IMR-90 (cell line): ENCODE results near the gene DPP6. TPM values are rescaled to one million over a fixed set of nuclear protein-coding genes. Genes with fewer than 3 reads are reported as not detected.
"Not testable (repeated sequence)": the region's sequence is repeated elsewhere in the genome, so short reads cannot be mapped to it uniquely, and the experiment has no call there.

Source experiments
- ATAC-seq: fragments of 200-7000 bp; cut with Tn5 transposase; 2 replicates; pipeline ENCODE4 v1.9.1; 2020; ENCODE audit warnings: low read depth, mild to moderate bottlenecking, moderate library complexity
- BruUV-seq: library from RNA; stranded (reverse); fragments of 400-500 nt; replicated peaks from 2 replicates; lab custom pipeline; 2021; lab: Mats Ljungman, UMichigan
- CTCF ChIA-PET: fragments of 300-600 bp; formaldehyde crosslinking; extraction: SDS; loops from one replicate; lab custom pipeline; 2021; ENCODE audit warnings: antibody characterized with exemption; lab: Yijun Ruan, JAX
- POLR2A ChIA-PET: fragments of 300-600 bp; sonication (Branson Sonifier 250); formaldehyde crosslinking; loops from one replicate; lab custom pipeline; 2022; ENCODE audit warnings: antibody characterized with exemption; ENCODE audit not compliant: unreplicated experiment; lab: Charles Lee
- DNase-seq: peaks from one replicate; pipeline ENCODE4 v3.0.0; 2013
- H2AFZ ChIP-seq: replicated peaks from 2 replicates; pipeline ENCODE3; 2013; ENCODE audit warnings: low read length, mild to moderate bottlenecking; ENCODE audit not compliant: poor library complexity
- H2AK5ac ChIP-seq: 2 replicates; pipeline ENCODE4 v1.6.1; 2013; ENCODE audit warnings: low read depth, low read length, inconsistent platforms
- H2AK9ac ChIP-seq: replicated peaks from 2 replicates; pipeline ENCODE3; 2013; ENCODE audit warnings: mild to moderate bottlenecking, low read depth, low read length, moderate library complexity; ENCODE audit not compliant: poor library complexity
- H2BK120ac ChIP-seq: 2 replicates; pipeline ENCODE4 v1.6.1; 2013; ENCODE audit warnings: low read depth, low read length, inconsistent platforms
- H2BK15ac ChIP-seq: 3 replicates; pipeline ENCODE4 v1.6.1; 2013; ENCODE audit warnings: low read depth, low read length, inconsistent platforms
- H2BK20ac ChIP-seq: 2 replicates; pipeline ENCODE4 v1.6.1; 2013; ENCODE audit warnings: low read depth, mild to moderate bottlenecking, inconsistent platforms, low read length, moderate library complexity
- H2BK5ac ChIP-seq: 2 replicates; pipeline ENCODE4 v1.6.1; 2013; ENCODE audit warnings: mild to moderate bottlenecking, low read depth, low read length, inconsistent platforms; ENCODE audit not compliant: poor library complexity, severe bottlenecking
- H3K14ac ChIP-seq: replicated peaks from 2 replicates; pipeline ENCODE4 v1.6.1; 2013; ENCODE audit warnings: low read depth, low read length, inconsistent platforms
- H3K18ac ChIP-seq: 2 replicates; pipeline ENCODE4 v1.6.1; 2013; ENCODE audit warnings: low read depth, low read length, control low read depth
- H3K23ac ChIP-seq: 2 replicates; pipeline ENCODE4 v1.6.1; 2013; ENCODE audit warnings: low read depth, low read length, inconsistent platforms
- H3K27ac ChIP-seq: 2 replicates; pipeline ENCODE4 v1.5.1; 2013; ENCODE audit warnings: mild to moderate bottlenecking, control low read depth, low read length; ENCODE audit not compliant: insufficient read depth
- H3K27me3 ChIP-seq: 2 replicates; pipeline ENCODE4 v1.6.1; 2013; ENCODE audit warnings: low read length; ENCODE audit not compliant: control insufficient read depth, insufficient read depth
- H3K36me3 ChIP-seq: 2 replicates; pipeline ENCODE4 v1.6.1; 2013; ENCODE audit warnings: low read length, mixed read lengths; ENCODE audit not compliant: control insufficient read depth, insufficient read depth
- H3K4ac ChIP-seq: 2 replicates; pipeline ENCODE4 v1.6.1; 2013; ENCODE audit warnings: low read depth, low read length, inconsistent platforms
- H3K4me1 ChIP-seq: 2 replicates; pipeline ENCODE4 v1.6.1; 2013; ENCODE audit warnings: low read length, mixed read lengths; ENCODE audit not compliant: control insufficient read depth, insufficient read depth
- H3K4me2 ChIP-seq: 2 replicates; pipeline ENCODE4 v1.6.1; 2013; ENCODE audit warnings: low read depth, mild to moderate bottlenecking, control low read depth, low read length, moderate library complexity
- H3K4me3 ChIP-seq: 2 replicates; pipeline ENCODE4 v1.5.1; 2013; ENCODE audit warnings: low read depth, mild to moderate bottlenecking, control low read depth, low read length, moderate library complexity; ENCODE audit not compliant: insufficient read depth
- H3K56ac ChIP-seq: 2 replicates; pipeline ENCODE4 v1.6.1; 2013; ENCODE audit warnings: low read length, inconsistent platforms; ENCODE audit not compliant: insufficient read depth; ENCODE audit errors: extremely low read depth
- H3K79me1 ChIP-seq, 2 experiments: 2 replicates each; pipeline ENCODE4 v1.6.1; 2013; ENCODE audit warnings: low read length in 2 of 2, inconsistent platforms in 1 of 2, low read depth in 1 of 2
- H3K9ac ChIP-seq: 2 replicates; pipeline ENCODE4 v1.6.1; 2013; ENCODE audit warnings: low read depth, low read length, control low read depth
- H3K9me1 ChIP-seq: 2 replicates; pipeline ENCODE4 v1.6.1; 2013; ENCODE audit warnings: low read length, inconsistent platforms; ENCODE audit not compliant: insufficient read depth
- H3K9me3 ChIP-seq: 2 replicates; pipeline ENCODE4 v1.6.1; 2013; ENCODE audit warnings: low read length; ENCODE audit not compliant: control insufficient read depth, insufficient read depth
- H4K20me1 ChIP-seq: 2 replicates; pipeline ENCODE4 v1.6.1; 2013; ENCODE audit warnings: low read length, inconsistent platforms; ENCODE audit not compliant: insufficient read depth
- H4K5ac ChIP-seq: 2 replicates; pipeline ENCODE4 v1.6.1; 2013; ENCODE audit warnings: mild to moderate bottlenecking, low read depth, low read length, control low read depth
- H4K8ac ChIP-seq, 2 experiments: 2 replicates each; pipeline ENCODE4 v1.6.1; 2013; ENCODE audit warnings: low read depth in 2 of 2, low read length in 2 of 2, control low read depth in 1 of 2, inconsistent platforms in 1 of 2
- H4K91ac ChIP-seq: 2 replicates; pipeline ENCODE4 v1.6.1; 2013; ENCODE audit warnings: low read depth, low read length, inconsistent platforms; ENCODE audit not compliant: insufficient read depth
- WGBS, 2 experiments: methylation state at CpG; one replicate each; pipeline versions ENCODE4 v1.1.5 to v1.1.7; 2013; ENCODE audit warnings: missing lambda C conversion rate in 2 of 2; ENCODE audit not compliant: insufficient read length in 1 of 2; ENCODE audit errors: extremely low coverage in 2 of 2; 5-methylcytosine and 5-hydroxymethylcytosine counted together
- dilution Hi-C: fragments of 300-500 bp; cut with HindIII; formaldehyde crosslinking; loops from one replicate; pipeline ENCODE4 v1.14.3; 2018; ENCODE audit warnings: low sequenced_read_pairs; ENCODE audit not compliant: unreplicated experiment
- in situ Hi-C: fragments of 300-500 bp; cut with MboI; formaldehyde crosslinking; loops from 3 replicates; pipeline ENCODE4 v1.14.3; 2019; ENCODE audit warnings: low sequenced_read_pairs, inconsistent platforms, mixed read lengths
- intact Hi-C: fragments of 100-400 bp; cut with micrococcal nuclease; formaldehyde crosslinking; loops from 2 replicates; pipeline ENCODE4 v1.10.0; 2022
- polyA plus RNA-seq, 3 experiments: library from polyadenylated mRNA; depleted of rRNA; stranded (reverse); fragments of >200 nt; gene quantifications; 2 replicates each; pipeline ENCODE4 v1.2.3, GENCODE V29; 2012; ENCODE audit warnings: low replicate concordance in 1 of 3
- total RNA-seq: library from RNA; depleted of rRNA; stranded (reverse); fragments of >200 nt; gene quantifications from 2 replicates; pipeline ENCODE4 v1.2.3, GENCODE V29; 2012

Gene DPP6
- total and polyA plus RNA-seq, 2 of the 4 experiments (the other 2 are of a cell fraction), result not detected

DNA sequence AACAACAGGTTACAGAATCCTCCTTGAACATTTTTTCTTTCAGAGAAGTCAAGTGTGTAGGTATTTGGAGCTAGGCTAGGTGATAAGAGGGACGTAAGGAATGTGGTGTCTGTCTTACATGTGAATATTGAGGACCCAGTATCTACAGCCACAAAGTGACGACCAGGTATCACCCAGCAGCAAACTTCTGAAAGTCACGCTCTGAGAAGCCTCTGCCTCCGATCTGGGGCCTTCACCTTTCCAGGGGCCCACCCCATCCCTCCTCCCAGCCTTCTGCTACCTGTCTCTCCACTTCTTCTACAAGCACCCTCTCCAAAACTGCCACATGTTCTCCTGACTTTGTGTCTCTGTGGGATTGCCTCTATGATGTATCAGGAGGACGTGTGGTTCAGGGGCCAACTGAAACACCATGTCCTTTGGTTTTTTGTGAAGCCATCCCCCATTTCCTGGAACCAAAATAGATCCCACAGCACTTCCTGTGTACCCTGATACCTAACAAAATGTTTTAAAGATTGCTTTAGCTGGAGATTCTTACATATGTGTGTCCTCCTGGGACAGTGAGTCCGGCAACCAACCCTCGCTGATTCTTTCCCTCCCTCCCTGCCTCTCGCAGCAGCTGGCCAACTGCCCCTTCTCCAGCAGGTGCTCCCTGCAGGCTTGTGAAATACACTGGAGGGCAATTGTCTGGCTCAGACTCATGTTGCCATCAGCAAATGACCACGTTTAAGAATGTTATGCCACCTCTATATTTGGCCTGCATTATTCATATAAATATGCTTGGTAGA is 93.9 kb downstream of the DPP6 start:
- H4K5ac ChIP-seq, H2AK9ac ChIP-seq, CTCF ChIA-PET, H2BK15ac ChIP-seq, H4K20me1 ChIP-seq, H2AFZ ChIP-seq, H3K4me1 ChIP-seq, H3K56ac ChIP-seq, POLR2A ChIA-PET, H3K23ac ChIP-seq, H3K27ac ChIP-seq, H2BK120ac ChIP-seq, dilution Hi-C loops, H3K9ac ChIP-seq, H3K9me1 ChIP-seq, H3K36me3 ChIP-seq, H3K79me1 ChIP-seq, H3K18ac ChIP-seq, H2BK5ac ChIP-seq, H2BK20ac ChIP-seq, H3K9me3 ChIP-seq, H3K4me2 ChIP-seq, DNase-seq, ATAC-seq, H2AK5ac ChIP-seq, H4K91ac ChIP-seq, H3K4me3 ChIP-seq, H3K4ac ChIP-seq, H3K14ac ChIP-seq, BruUV-seq, H4K8ac ChIP-seq, H3K27me3 ChIP-seq, in situ Hi-C loops, intact Hi-C loops: not testable (repeated sequence)
- no CpG with 5 or more reads among the region's 9 CpGs for WGBS, 2 experiments

DNA sequence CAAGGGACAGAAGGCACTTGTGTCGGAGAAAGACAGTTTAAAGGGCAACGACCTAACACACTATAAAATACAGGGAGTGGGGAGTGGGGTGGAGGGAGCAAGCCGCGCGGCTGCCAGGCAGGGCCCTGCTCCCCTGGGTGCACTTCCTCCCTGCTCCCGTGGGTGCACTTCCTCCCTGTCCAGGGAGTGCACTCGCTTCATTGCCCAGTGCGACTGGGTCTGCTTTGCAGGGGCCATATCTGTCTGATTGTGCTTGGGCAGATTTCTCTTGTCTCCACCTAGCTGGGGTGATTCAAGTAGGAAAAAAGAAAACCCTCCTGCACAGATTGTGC is 94.5 kb downstream of the DPP6 start:
- WGBS, 2 experiments, result no CpG with 5 or more reads among the region's 8 CpGs
- BruUV-seq, CTCF ChIA-PET: not testable (repeated sequence)

More for the DNA sequence above, 94.5 kb downstream of the DPP6 start:
- H3K23ac ChIP-seq, H3K9ac ChIP-seq, H2AK5ac ChIP-seq, H3K18ac ChIP-seq, H3K4ac ChIP-seq, H3K4me1 ChIP-seq, in situ Hi-C loops, H4K8ac ChIP-seq, H4K91ac ChIP-seq, H4K5ac ChIP-seq, H4K20me1 ChIP-seq, DNase-seq, intact Hi-C loops, H3K79me1 ChIP-seq, H3K9me3 ChIP-seq, H2BK20ac ChIP-seq, H2BK15ac ChIP-seq, H3K36me3 ChIP-seq, H2BK120ac ChIP-seq, H3K4me2 ChIP-seq, H3K9me1 ChIP-seq, H2AK9ac ChIP-seq, H3K27ac ChIP-seq, ATAC-seq, H2AFZ ChIP-seq, H3K27me3 ChIP-seq, H3K56ac ChIP-seq, dilution Hi-C loops, H3K4me3 ChIP-seq, POLR2A ChIA-PET, H3K14ac ChIP-seq, H2BK5ac ChIP-seq: not testable (repeated sequence)
